PC-3 (cell line): ENCODE results near the gene DGKE. TPM values are rescaled to one million over a fixed set of nuclear protein-coding genes. Genes with fewer than 3 reads are reported as not detected.

Source experiments
- ATAC-seq: fragments of 200-7000 bp; cut with Tn5 transposase; 2 replicates; pipeline ENCODE4 v1.9.1; 2020; ENCODE audit warnings: mild to moderate bottlenecking, moderate library complexity
- BruUV-seq: library from RNA; stranded (reverse); fragments of 400-500 nt; replicated peaks from 2 replicates; lab custom pipeline; 2021; lab: Mats Ljungman, UMichigan
- CTCF ChIA-PET: fragments of 300-600 bp; sonication (Branson Sonifier 250); formaldehyde crosslinking; loops from one replicate; lab custom pipeline; 2022; ENCODE audit warnings: antibody characterized with exemption; lab: Charles Lee
- POLR2A ChIA-PET: fragments of 300-600 bp; sonication (Branson Sonifier 250); formaldehyde crosslinking; loops from one replicate; lab custom pipeline; 2022; ENCODE audit warnings: antibody characterized with exemption; ENCODE audit not compliant: unreplicated experiment; lab: Charles Lee
- DNase-seq: peaks from one replicate; pipeline ENCODE4 v3.0.0-alpha.2; 2015
- H2AFZ ChIP-seq: fragments of 300-600 bp; sonication (generic); 2 replicates; pipeline ENCODE4 v1.6.0; 2016; ENCODE audit warnings: antibody characterized with exemption, low read length
- H3F3A ChIP-seq: fragments of 300-600 bp; sonication (generic); one replicate; pipeline ENCODE4 v1.6.0; 2017; ENCODE audit warnings: antibody characterized with exemption, low read length, control low read depth, mild to moderate bottlenecking; ENCODE audit not compliant: unreplicated experiment
- H3K27ac ChIP-seq: fragments of 300-600 bp; sonication (generic); 2 replicates; pipeline ENCODE4 v1.5.1; 2016; ENCODE audit warnings: mild to moderate bottlenecking, low read length
- H3K27me3 ChIP-seq: fragments of 300-600 bp; sonication (generic); 2 replicates; pipeline ENCODE4 v1.6.1; 2016; ENCODE audit warnings: low read length, mixed read lengths
- H3K36me3 ChIP-seq: fragments of 300-600 bp; sonication (generic); 2 replicates; pipeline ENCODE4 v1.6.1; 2016; ENCODE audit warnings: low read depth, mixed run types, low read length, mixed read lengths
- H3K4me1 ChIP-seq: fragments of 300-600 bp; sonication (generic); 2 replicates; pipeline ENCODE4 v1.5.1; 2016; ENCODE audit warnings: low read length; ENCODE audit not compliant: insufficient read depth
- H3K4me2 ChIP-seq: fragments of 300-600 bp; sonication (generic); 2 replicates; pipeline ENCODE4 v1.6.0; 2016; ENCODE audit warnings: low read length
- H3K4me3 ChIP-seq: fragments of 300-600 bp; sonication (generic); 2 replicates; pipeline ENCODE4 v1.5.1; 2016; ENCODE audit warnings: mild to moderate bottlenecking, low read length, mixed read lengths
- H3K79me2 ChIP-seq: fragments of 300-600 bp; sonication (generic); 2 replicates; pipeline ENCODE4 v1.6.1; 2017; ENCODE audit warnings: low read length, mixed read lengths
- H3K9ac ChIP-seq: fragments of 300-600 bp; sonication (generic); 2 replicates; pipeline ENCODE4 v1.6.0; 2016; ENCODE audit warnings: mild to moderate bottlenecking, low read length
- H3K9me2 ChIP-seq: fragments of 300-600 bp; sonication (generic); replicated peaks from 2 replicates; pipeline ENCODE4 v1.6.1; 2016; ENCODE audit warnings: mixed run types, low read length, mixed read lengths
- H3K9me3 ChIP-seq: fragments of 300-600 bp; sonication (generic); 2 replicates; pipeline ENCODE4 v1.6.1; 2016; ENCODE audit warnings: low read length, mixed read lengths
- H4K20me1 ChIP-seq: fragments of 300-600 bp; sonication (generic); 2 replicates; pipeline ENCODE4 v1.6.1; 2016; ENCODE audit warnings: low read length, mixed read lengths
- EZH2 ChIP-seq: fragments of 300-600 bp; sonication (generic); IDR thresholded peaks from one replicate; pipeline ENCODE4 v1.6.1; 2017; ENCODE audit warnings: antibody characterized with exemption, mild to moderate bottlenecking, low read length; ENCODE audit not compliant: unreplicated experiment
- EZH2phosphoT487 ChIP-seq: fragments of 300-600 bp; sonication (generic); IDR thresholded peaks from 2 replicates; pipeline ENCODE4 v1.6.1; 2018; ENCODE audit warnings: mild to moderate bottlenecking, antibody characterized with exemption, low read length, borderline replicate concordance
- intact Hi-C: fragments of 100-400 bp; cut with micrococcal nuclease; formaldehyde crosslinking; loops from 2 replicates; pipeline ENCODE4 v1.9.0; 2023
- total RNA-seq: library from RNA; depleted of rRNA; stranded (reverse); fragments of >200 nt; gene quantifications from 2 replicates; pipeline ENCODE4 v1.2.3, GENCODE V29; 2014
- TF ChIP-seq, protein P1 (sequence below): fragments of 300-600 bp; sonication (generic); conservative IDR thresholded peaks from 2 replicates; pipeline ENCODE4 v1.5.1; 2017; ENCODE audit warnings: antibody characterized with exemption, low read depth, mild to moderate bottlenecking, low read length

Gene DGKE
- total RNA-seq, 1 experiment from 2014 or later: 8.4 TPM

DNA sequence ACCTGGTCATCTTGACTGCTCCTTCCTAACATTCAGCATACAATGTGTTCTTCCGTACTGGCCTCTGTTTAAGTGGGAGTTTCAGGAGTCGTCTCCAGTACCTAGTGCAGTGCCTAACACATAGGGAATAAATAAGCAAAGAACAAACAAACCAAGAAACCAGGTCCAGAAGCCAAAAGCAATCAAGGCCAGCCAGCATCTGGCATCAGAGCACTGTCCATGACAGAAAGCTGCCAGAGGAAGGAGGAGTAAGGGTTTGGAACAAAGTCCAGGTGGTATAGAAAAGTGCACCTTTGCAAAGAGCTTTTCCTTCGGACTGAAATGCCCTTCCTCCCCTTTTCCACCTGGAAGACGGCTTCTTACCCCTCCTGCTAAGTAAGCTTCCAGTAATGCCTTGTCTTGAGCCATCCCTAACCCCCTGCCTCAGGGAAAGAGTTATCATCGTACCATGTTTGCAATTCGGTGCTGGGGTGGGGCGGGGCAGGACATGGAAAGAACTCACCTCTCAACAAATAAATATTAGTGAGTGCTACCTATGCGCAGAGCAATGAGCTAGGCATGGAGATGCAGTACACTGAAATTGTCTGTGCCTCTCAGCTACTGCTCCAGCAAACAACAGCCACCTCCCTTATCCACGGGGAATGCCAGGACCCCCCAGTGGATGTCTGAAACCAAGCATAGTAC, 47.8 kb upstream of the DGKE start:
- peak; percentile 83 for DNase-seq
- TSS peak; percentile 58 for BruUV-seq
- TF ChIP-seq EZH2 (no peak), EZH2phosphoT487 (no peak)
- TF ChIP-seq, protein P1, sequence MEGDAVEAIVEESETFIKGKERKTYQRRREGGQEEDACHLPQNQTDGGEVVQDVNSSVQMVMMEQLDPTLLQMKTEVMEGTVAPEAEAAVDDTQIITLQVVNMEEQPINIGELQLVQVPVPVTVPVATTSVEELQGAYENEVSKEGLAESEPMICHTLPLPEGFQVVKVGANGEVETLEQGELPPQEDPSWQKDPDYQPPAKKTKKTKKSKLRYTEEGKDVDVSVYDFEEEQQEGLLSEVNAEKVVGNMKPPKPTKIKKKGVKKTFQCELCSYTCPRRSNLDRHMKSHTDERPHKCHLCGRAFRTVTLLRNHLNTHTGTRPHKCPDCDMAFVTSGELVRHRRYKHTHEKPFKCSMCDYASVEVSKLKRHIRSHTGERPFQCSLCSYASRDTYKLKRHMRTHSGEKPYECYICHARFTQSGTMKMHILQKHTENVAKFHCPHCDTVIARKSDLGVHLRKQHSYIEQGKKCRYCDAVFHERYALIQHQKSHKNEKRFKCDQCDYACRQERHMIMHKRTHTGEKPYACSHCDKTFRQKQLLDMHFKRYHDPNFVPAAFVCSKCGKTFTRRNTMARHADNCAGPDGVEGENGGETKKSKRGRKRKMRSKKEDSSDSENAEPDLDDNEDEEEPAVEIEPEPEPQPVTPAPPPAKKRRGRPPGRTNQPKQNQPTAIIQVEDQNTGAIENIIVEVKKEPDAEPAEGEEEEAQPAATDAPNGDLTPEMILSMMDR: no peak
- Histone ChIP-seq H4K20me1 (no peaks in the 10 kb centered on the region), H3K4me1 (peaks cover 53% of the 10 kb centered on the region), H3K9me2 (no peaks in the 10 kb centered on the region), H3K79me2 (no peaks in the 10 kb centered on the region), H3K4me2 (peak overlapping the region; percentile 78), H3K27ac (peak overlapping the region; percentile 98), H3K27me3 (no peaks in the 10 kb centered on the region), H3K9ac (peak overlapping the region; percentile 89), H2AFZ (no peak overlapping the region), H3K9me3 (no peaks in the 10 kb centered on the region), H3F3A (peaks cover 8% of the 10 kb centered on the region), H3K4me3 (peak overlapping the region; percentile 24), H3K36me3 (no peaks in the 10 kb centered on the region)
- intact Hi-C loops: loop anchor here (1.0 kb wide), 1 partner anchor 87 kb away; no protein-coding TSS in a partner anchor
- ChIA-PET POLR2A (interaction anchor here (0.6 to 1.2 kb wide), 3 partner anchors 14 to 87 kb away, joined by 3 read pairs; no protein-coding TSS in a partner anchor), CTCF (interaction anchor here (0.7 kb wide), 1 partner anchor 34 kb away, joined by 3 read pairs; no protein-coding TSS in a partner anchor)
- ATAC-seq: peak; percentile 55

DNA sequence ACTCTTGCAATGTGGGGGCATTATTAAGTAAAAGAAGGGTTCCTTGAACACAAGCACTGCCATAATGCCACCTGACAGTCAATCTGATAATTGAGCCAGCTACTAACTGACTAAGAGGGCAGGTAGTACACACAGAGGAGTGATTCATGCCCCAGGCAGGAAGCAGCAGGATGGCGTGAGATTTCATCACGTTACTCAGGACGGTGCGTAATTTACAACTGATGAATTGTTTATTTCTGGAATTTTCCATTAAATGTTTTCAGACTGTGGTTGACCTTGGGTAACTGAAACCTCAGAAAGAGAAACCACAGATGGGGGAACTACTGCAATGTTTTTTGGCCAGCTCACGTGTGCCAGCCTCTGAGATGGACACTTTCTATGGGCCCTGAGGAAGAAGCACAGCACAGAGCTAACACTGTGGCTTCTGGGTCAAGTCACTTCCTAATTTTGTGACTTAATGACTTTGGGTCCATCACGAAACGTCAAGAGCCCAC, 46.9 kb upstream of the DGKE start:
- DNase-seq (peak; percentile 99), ATAC-seq (peak; percentile 79)
- POLR2A ChIA-PET: interaction anchor here (0.6 to 1.2 kb wide), 2 partner anchors 8 to 15 kb away, joined by 3 read pairs; no protein-coding TSS in a partner anchor
- H3K9me2 ChIP-seq: no peaks in the 10 kb centered on the region
- TF ChIP-seq EZH2: no peak
- TF ChIP-seq EZH2phosphoT487: no peak
- TF ChIP-seq, protein P1: no peak
- peak overlapping the region; percentile 98 for H3K27ac ChIP-seq
- H3K4me1 ChIP-seq: peaks cover 45% of the 10 kb centered on the region
- no peaks in the 10 kb centered on the region for H3K36me3 ChIP-seq
- H3F3A ChIP-seq: peaks cover 8% of the 10 kb centered on the region
- no peaks in the 10 kb centered on the region for H4K20me1 ChIP-seq
- BruUV-seq: no TSS peak
- intact Hi-C loops: loop anchor here (1.0 kb wide), 2 partner anchors 32 to 46 kb away; partner anchors contain the start of gene C17orf67
- peak overlapping the region; percentile 78 for H3K4me2 ChIP-seq
- H3K9me3 ChIP-seq: no peaks in the 10 kb centered on the region
- H3K79me2 ChIP-seq: no peaks in the 10 kb centered on the region
- peak overlapping the region; percentile 89 for H3K9ac ChIP-seq
- H2AFZ ChIP-seq: 0 out of 2 replicates have a peak overlapping the region, but pooled peaks have one; percentile 5
- CTCF ChIA-PET: interaction anchor here (0.7 kb wide), 1 partner anchor 33 kb away, joined by 3 read pairs; no protein-coding TSS in a partner anchor
- H3K4me3 ChIP-seq: peak overlapping the region; percentile 4; the same call in 1 of the 2 replicates
- no peaks in the 10 kb centered on the region for H3K27me3 ChIP-seq
